GM18499 (cell line): ENCODE data around the gene UNC13C.

Experiments used
- ATAC-seq: cut with Tn5 transposase; IDR thresholded peaks from one replicate; pipeline ENCODE4 v1.9.1; 2021; ENCODE audit warnings: moderate number of reproducible peaks; ENCODE audit not compliant: insufficient read depth, unreplicated experiment

The UNC13C gene

GRCh38 chr15:54017251-54017650, 39.0 kb downstream of the UNC13C start:
- ATAC-seq = no peak

GRCh38 chr15:54017959-54018358, 39.7 kb downstream of the UNC13C start:
- ATAC-seq = no peak

- ATAC-seq = no peak
Measured at GRCh38 chr15:54026258-54026657, 48.0 kb downstream of the UNC13C start.

- ATAC-seq = no peak
Measured at GRCh38 chr15:54026891-54027290, 48.6 kb downstream of the UNC13C start.

GRCh38 chr15:54029081-54029480, 50.8 kb downstream of the UNC13C start:
- no peak for ATAC-seq

GRCh38 chr15:54032066-54032465, 53.8 kb downstream of the UNC13C start:
- no peak for ATAC-seq

- ATAC-seq = no peak
Measured at GRCh38 chr15:54033356-54033860, 55.2 kb downstream of the UNC13C start.

GRCh38 chr15:54033869-54034458, 55.7 kb downstream of the UNC13C start:
- no peak for ATAC-seq

- no peak for ATAC-seq
Measured at GRCh38 chr15:54035616-54036015, 57.4 kb downstream of the UNC13C start.

- no peak for ATAC-seq
Measured at GRCh38 chr15:54045397-54045796, 67.2 kb downstream of the UNC13C start.

- ATAC-seq = no peak
Measured at GRCh38 chr15:54046093-54046492, 67.9 kb downstream of the UNC13C start.

- no peak for ATAC-seq
Measured at GRCh38 chr15:54064365-54064764, 86.1 kb downstream of the UNC13C start.

- ATAC-seq = no peak
Measured at GRCh38 chr15:54066403-54066802, 88.2 kb downstream of the UNC13C start.

GRCh38 chr15:54082836-54083492, 104.7 kb downstream of the UNC13C start:
- no peak for ATAC-seq

- ATAC-seq = no peak
Measured at GRCh38 chr15:54083501-54083900, 105.3 kb downstream of the UNC13C start.

GRCh38 chr15:54083991-54084390, 105.8 kb downstream of the UNC13C start:
- ATAC-seq = no peak

GRCh38 chr15:54088837-54089236, 110.6 kb downstream of the UNC13C start:
- no peak for ATAC-seq

- no peak for ATAC-seq
Measured at GRCh38 chr15:54089776-54090175, 111.5 kb downstream of the UNC13C start.

GRCh38 chr15:54091651-54092050, 113.4 kb downstream of the UNC13C start:
- no peak for ATAC-seq

- no peak for ATAC-seq
Measured at GRCh38 chr15:54094661-54095060, 116.4 kb downstream of the UNC13C start.

GRCh38 chr15:54097019-54097418, 118.8 kb downstream of the UNC13C start:
- no peak for ATAC-seq

GRCh38 chr15:54099010-54099409, 120.8 kb downstream of the UNC13C start:
- ATAC-seq = no peak
